Coronary artery (tissue), 2 donors: ENCODE results near the gene BLTP3B.

ENCODE experiments used
- DNase-seq: peaks from one replicate; pipeline ENCODE4 v3.0.0-alpha.2; 2017; ENCODE audit warnings: low spot score
- H3K27ac ChIP-seq, 2 donors: fragments of 200-600 bp; sonication (generic); one replicate each; pipeline ENCODE4 v1.5.1; 2016 to 2019
- H3K4me3 ChIP-seq: fragments of 200-600 bp; sonication (generic); 2 replicates; pipeline ENCODE4 v1.5.1; 2016; ENCODE audit warnings: mild to moderate bottlenecking, moderate library complexity
- CTCF ChIP-seq: fragments of 200-600 bp; sonication (generic); IDR thresholded peaks from one replicate; pipeline ENCODE4 v1.5.1; 2019; ENCODE audit warnings: antibody characterized with exemption

The BLTP3B gene

DNA sequence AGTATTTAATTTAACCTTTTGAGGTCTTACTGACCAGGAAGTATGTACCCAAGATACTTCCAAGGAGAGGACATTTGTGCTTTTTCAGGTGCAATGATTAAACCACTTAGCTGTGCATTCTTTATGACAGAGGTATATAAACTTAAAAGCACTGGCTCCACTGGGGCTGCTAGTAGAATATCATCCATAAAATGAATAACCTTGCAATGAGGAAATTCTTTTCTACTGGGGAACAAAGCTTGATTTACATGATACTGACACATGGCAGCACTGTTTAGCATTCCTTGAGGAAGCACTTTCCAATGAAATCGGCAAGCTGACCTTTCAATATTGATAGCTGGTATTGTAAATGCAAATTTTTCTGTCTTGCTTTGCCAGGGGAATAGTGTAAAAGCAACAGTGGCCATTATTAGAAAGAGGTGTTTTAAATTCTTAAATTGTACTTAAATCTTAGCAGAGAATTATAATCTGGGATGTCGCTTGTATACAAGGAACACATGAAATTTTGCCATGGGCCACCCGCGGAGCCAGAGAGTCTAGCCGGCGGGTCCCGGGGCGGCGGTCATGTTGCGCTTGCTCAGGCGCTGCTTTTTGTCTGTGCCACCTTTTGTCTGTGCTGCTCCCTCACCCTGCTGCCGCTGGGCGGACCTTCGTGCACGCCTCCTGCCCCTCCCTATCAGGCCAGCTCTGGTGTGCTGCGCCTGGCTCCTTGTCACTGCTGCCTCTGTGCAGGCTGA lies 20.9 kb upstream of the BLTP3B start:
- no peak for TF ChIP-seq CTCF
- Histone ChIP-seq H3K4me3 (peak overlapping the region; percentile 54), H3K27ac (no peak overlapping the region)
- DNase-seq = peak; percentile 83

DNA sequence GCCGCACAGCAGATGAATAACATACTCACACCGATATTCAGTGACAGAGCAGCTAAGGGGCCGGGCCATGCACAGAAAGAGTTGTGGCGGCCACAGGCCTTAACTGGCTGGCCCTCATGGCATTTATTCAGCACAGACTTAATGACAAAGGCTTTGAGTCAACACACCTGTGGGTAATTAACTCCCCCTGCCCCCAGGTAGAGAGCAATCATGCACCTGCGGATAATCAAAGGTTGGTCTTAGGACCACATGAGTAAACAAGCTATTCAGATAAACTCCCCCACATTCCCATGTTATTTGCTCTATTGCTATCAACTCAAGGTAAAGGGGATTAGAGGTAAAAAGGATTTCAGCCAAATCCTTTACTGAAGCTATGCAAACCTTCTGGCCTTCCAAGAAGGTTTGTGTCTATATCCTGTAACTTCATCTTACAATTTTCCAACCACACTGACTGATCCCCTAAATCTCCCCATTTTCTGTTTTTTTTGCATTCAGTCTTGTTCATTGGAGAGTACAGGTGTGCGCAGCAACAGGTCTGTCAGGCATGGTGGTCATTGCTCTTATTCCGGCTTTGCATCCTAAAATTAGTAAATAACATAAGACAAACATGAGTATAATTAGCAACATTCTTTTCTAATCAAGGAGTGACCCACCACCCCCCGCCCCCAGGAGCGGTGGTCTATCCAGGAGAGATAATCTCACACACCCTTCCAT lies 16.9 kb upstream of the BLTP3B start:
- Histone ChIP-seq H3K4me3 (no peak overlapping the region), H3K27ac (no peak overlapping the region)
- DNase-seq = no peak
- no peak for TF ChIP-seq CTCF

- no peak for TF ChIP-seq CTCF
- no peak for DNase-seq
- Histone ChIP-seq H3K4me3 (no peak overlapping the region), H3K27ac (no peak overlapping the region)
These were observed 15.9 kb upstream of the BLTP3B start for GRCh38 chr12:100158535-100158934.

DNA sequence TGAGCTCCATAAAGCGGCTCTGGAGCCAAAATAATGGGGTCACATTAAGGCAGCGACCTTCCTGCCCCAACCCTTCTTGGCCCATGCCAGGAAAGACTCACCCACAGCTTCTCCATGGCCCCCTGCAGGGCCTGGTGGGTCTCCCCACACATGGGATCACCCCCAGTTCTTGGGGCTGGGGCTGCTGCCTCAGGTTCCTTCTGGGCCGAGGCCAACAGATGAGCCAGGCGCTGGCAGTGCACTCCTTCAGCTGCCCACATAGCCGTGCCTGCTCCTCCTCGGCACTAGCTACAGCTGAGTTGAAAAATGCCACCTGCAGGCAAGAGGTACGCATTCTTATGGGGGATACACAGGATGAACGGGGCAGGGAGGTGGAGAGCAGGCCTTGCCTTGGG lies 14.8 kb upstream of the BLTP3B start:
- H3K27ac ChIP-seq = no peak overlapping the region
- H3K4me3 ChIP-seq = no peak overlapping the region
- no peak for TF ChIP-seq CTCF
- DNase-seq = no peak

GRCh38 chr12:100156731-100157426 lies 14.2 kb upstream of the BLTP3B start:
- no peak for TF ChIP-seq CTCF
- DNase-seq = no peak
- H3K27ac ChIP-seq = no peak overlapping the region
- H3K4me3 ChIP-seq = no peak overlapping the region

- no peak for DNase-seq
- no peak overlapping the region for H3K27ac ChIP-seq
- H3K4me3 ChIP-seq = no peak overlapping the region
- TF ChIP-seq CTCF = peak; percentile 59
These were observed 12.0 kb upstream of the BLTP3B start for GRCh38 chr12:100154474-100155247.
